ENCODE results near the gene SELENOI.
"Not testable (repeated sequence)": the region's sequence is repeated elsewhere in the genome, so short reads cannot be mapped to it uniquely, and the experiment has no call there.

The SELENOI gene

DNA sequence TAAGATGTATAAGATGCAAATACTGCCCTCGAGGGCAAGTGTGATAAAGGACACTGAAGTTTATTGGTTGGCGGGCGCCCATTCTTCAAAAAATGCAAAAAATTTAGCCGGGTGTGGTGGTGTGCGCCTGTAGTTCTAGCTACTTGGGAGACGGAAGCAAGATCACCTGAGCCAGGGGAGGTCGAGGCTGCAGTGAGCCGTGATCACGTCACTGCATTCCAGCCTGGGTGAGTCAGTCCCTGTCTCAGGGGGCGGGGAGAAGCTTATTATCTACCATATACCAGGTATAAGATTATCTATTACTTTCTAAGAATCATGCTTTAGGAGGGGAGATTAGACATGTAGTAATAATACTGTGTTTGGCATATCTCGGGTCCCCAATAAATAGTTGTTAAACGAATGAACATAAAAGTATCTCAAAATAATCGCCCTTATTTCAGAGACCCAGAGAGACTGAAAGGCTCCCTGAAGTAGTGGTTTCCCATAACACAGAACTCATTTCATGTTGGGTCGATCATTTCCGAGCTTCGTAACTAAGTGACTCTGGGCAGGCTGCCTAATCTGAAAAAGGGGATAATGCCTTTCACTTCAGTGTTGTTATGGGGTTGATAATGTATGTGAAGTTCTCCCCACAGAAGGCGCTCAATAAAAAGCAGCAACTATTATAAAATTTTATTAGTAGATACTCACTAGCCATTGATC, 1.2 kb upstream of the SELENOI start:
- Histone ChIP-seq H3K4me3 (ENCODE audit: low read length) (peak overlapping the region; percentile 85; the same call in 1 of the 2 replicates), H3K27ac (ENCODE audit: low read length) (no peak overlapping the region), H3K9me3 (ENCODE audit: control insufficient read depth, insufficient read depth, low read length) (no peaks in the 10 kb centered on the region), H3K36me3 (ENCODE audit: control insufficient read depth, insufficient read depth, low read length) (no peaks in the 10 kb centered on the region), H3K4me1 (ENCODE audit: control insufficient read depth, insufficient read depth, low read length) (0 out of 2 replicates have a peak, but pooled peaks cover 2% of the 10 kb centered on the region), H3K27me3 (ENCODE audit: control insufficient read depth, insufficient read depth, low read length) (no peaks in the 10 kb centered on the region)
- no CpG with 5 or more reads among the region's 17 CpGs for WGBS (ENCODE audit: insufficient coverage, insufficient read length)
- DNase-seq (ENCODE audit: low read depth, low spot score), result no peak

DNA sequence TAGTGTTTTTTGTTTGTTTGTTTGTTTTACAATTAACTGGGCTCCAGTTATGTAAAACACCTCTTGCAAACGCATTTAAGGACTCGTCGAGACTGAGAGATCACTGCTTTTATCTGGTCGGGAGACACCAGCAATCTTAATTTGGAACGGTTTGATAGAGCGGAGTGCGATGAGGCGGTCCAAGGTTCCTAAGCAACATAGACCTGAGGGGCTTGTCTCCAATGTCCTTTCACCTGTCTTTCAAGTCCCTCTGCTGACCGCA, 729 bp upstream of the SELENOI start:
- Histone ChIP-seq H3K4me1 (ENCODE audit: control insufficient read depth, insufficient read depth, low read length) (0 out of 2 replicates have a peak, but pooled peaks cover 2% of the 10 kb centered on the region), H3K4me3 (ENCODE audit: low read length) (peak overlapping the region; percentile 85; the same call in 1 of the 2 replicates), H3K9me3 (ENCODE audit: control insufficient read depth, insufficient read depth, low read length) (no peaks in the 10 kb centered on the region), H3K36me3 (ENCODE audit: control insufficient read depth, insufficient read depth, low read length) (no peaks in the 10 kb centered on the region), H3K27me3 (ENCODE audit: control insufficient read depth, insufficient read depth, low read length) (no peaks in the 10 kb centered on the region), H3K27ac (ENCODE audit: low read length) (no peak overlapping the region)
- WGBS (ENCODE audit: insufficient coverage, insufficient read length), result no CpG with 5 or more reads among the region's 9 CpGs
- no peak for DNase-seq (ENCODE audit: low read depth, low spot score)

DNA sequence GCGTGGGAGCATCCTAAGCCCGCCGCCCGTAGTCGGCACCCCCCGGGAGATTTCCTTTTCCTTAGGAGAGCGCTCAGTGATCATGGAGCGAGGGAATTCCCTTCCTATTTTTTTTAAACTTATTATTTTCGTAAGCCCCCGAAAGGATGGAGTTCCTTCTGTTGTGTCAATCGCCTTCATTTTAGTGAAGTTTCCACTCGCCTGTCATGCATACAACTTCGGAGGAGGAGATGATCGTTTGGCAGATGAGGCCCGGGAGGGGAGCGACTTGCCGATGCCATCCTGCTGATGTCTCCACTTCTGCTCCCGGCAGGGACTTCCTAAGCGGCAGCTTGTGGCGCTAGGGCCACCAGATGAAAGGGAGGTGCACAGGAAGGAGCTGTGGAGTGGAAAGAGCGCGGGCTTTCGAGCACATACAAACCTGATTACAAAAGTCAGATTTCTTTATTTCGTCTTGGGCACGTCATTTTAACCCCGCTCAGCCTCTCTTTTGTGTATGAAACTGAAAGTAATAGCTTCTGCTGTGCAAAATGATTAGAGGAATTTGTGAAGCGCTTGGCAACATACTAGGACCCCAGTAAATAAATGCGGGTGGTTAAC, 611 bp downstream of the SELENOI start, which contains the start of gene ADGRF3:
Gene ADGRF3, minus strand, starts transcription at position 336 of the 600 bp plus-strand sequence. CDS start 555 bp downstream, outside the sequence.
- DNase-seq (ENCODE audit: low read depth, low spot score), result no peak
- no CpG with 5 or more reads among the region's 28 CpGs for WGBS (ENCODE audit: insufficient coverage, insufficient read length)
- H3K4me1 ChIP-seq (ENCODE audit: control insufficient read depth, insufficient read depth, low read length), result 0 out of 2 replicates have a peak, but pooled peaks cover 2% of the 10 kb centered on the region

DNA sequence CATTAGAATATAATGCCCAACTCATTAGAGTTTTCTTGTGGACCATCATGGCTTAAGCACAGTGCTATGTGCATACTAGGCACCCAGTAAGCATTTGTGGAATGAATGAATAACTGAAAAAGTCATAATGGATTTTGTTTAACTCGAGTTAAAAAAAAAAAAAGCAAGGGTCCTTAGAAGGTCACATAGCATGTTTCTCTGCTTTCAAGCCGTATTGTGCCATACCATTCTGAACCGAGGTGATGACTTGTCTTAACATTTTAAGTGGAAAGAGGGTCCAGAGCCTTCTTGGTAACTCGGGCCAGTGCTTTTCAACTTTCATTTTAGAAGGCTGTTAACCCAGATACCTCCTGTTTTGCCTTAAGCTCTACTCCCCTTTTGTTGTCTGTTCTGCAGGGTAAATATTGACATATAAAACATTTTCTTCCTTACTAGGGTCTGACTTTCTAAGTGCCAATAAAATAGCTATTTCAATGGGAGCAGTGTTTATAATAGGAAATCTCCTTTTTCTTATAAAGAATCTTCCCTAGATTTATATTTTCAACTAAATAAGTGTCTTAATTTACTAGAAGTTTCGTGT, 1.4 kb downstream of the SELENOI start:
- no peak overlapping the region for H3K27ac ChIP-seq (ENCODE audit: low read length)
- no peak for DNase-seq (ENCODE audit: low read depth, low spot score)
- H3K36me3 ChIP-seq (ENCODE audit: control insufficient read depth, insufficient read depth, low read length), result no peaks in the 10 kb centered on the region
- H3K9me3 ChIP-seq (ENCODE audit: control insufficient read depth, insufficient read depth, low read length), result no peaks in the 10 kb centered on the region
- H3K27me3 ChIP-seq (ENCODE audit: control insufficient read depth, insufficient read depth, low read length), result no peaks in the 10 kb centered on the region
- 0 out of 2 replicates have a peak, but pooled peaks cover 2% of the 10 kb centered on the region for H3K4me1 ChIP-seq (ENCODE audit: control insufficient read depth, insufficient read depth, low read length)
- H3K4me3 ChIP-seq (ENCODE audit: low read length), result peak overlapping the region; percentile 85; the same call in 1 of the 2 replicates
- WGBS (ENCODE audit: insufficient coverage, insufficient read length), result no CpG with 5 or more reads among the region's 5 CpGs

More for the DNA sequence above, 611 bp downstream of the SELENOI start, which contains the start of gene ADGRF3:
- Histone ChIP-seq H3K9me3 (ENCODE audit: control insufficient read depth, insufficient read depth, low read length) (no peaks in the 10 kb centered on the region), H3K36me3 (ENCODE audit: control insufficient read depth, insufficient read depth, low read length) (no peaks in the 10 kb centered on the region), H3K27ac (ENCODE audit: low read length) (no peak within 1 kb of the TSS), H3K27me3 (ENCODE audit: control insufficient read depth, insufficient read depth, low read length) (no peaks in the 10 kb centered on the region), H3K4me3 (ENCODE audit: low read length) (peak within 1 kb of the TSS; percentile 85)

- Histone ChIP-seq H3K4me3 (ENCODE audit: low read length) (no peak overlapping the region), H3K27me3 (ENCODE audit: control insufficient read depth, insufficient read depth, low read length) (no peaks in the 10 kb centered on the region), H3K9me3 (ENCODE audit: control insufficient read depth, insufficient read depth, low read length) (no peaks in the 10 kb centered on the region), H3K4me1 (ENCODE audit: control insufficient read depth, insufficient read depth, low read length) (0 out of 2 replicates have a peak, but pooled peaks cover 2% of the 10 kb centered on the region), H3K27ac (ENCODE audit: low read length) (no peak overlapping the region), H3K36me3 (ENCODE audit: control insufficient read depth, insufficient read depth, low read length) (no peaks in the 10 kb centered on the region)
- no peak for DNase-seq (ENCODE audit: low read depth, low spot score)
- no CpG with 5 or more reads among the region's 3 CpGs for WGBS (ENCODE audit: insufficient coverage, insufficient read length)
Observed at GRCh38 chr2:26349690-26350089, 3.7 kb downstream of the SELENOI start.

DNA sequence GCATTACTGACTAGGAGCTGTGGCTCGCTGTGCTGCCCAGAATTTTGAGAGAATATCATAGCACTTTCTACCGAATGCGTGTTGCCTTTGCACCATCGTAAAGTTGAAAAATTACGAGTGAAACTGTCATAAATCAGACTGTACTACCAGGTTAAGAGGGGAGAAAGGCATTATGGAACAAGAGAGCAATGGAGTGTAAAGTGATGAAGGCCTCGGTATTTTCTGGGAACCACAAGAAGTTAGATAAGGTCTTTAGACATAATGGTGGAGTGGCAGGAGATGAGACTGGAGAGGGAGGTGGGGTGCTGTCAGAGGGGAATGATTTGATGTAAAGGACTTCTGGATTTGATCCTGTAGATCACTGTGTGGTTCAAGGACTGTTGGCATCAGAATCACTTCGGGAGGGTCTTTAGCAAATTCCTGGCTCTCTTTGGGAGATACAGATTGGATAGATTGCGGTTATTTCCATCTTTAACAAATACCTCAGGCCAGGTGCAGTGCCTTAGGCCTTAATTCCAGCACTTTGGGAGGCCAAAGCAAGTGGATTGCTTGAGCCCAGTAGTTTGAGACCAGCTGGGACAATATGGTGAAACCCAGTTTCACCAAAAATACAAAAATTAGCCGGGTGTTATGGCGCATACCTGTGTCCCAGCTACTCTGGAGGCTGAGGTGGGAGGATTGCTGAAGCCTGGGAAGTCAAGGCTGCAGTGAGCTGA, 5.6 kb downstream of the SELENOI start:
- Histone ChIP-seq H3K36me3 (ENCODE audit: control insufficient read depth, insufficient read depth, low read length) (no peaks in the 10 kb centered on the region), H3K9me3 (ENCODE audit: control insufficient read depth, insufficient read depth, low read length) (no peaks in the 10 kb centered on the region), H3K27me3 (ENCODE audit: control insufficient read depth, insufficient read depth, low read length) (no peaks in the 10 kb centered on the region), H3K27ac (ENCODE audit: low read length) (no peak overlapping the region), H3K4me3 (ENCODE audit: low read length) (no peak overlapping the region), H3K4me1 (ENCODE audit: control insufficient read depth, insufficient read depth, low read length) (0 out of 2 replicates have a peak, but pooled peaks cover 2% of the 10 kb centered on the region)
- no peak for DNase-seq (ENCODE audit: low read depth, low spot score)
- no CpG with 5 or more reads among the region's 10 CpGs for WGBS (ENCODE audit: insufficient coverage, insufficient read length)

GRCh38 chr2:26352892-26353291, 6.9 kb downstream of the SELENOI start:
- H3K4me1 ChIP-seq (ENCODE audit: control insufficient read depth, insufficient read depth, low read length), result no peaks in the 10 kb centered on the region
- no peak overlapping the region for H3K27ac ChIP-seq (ENCODE audit: low read length)

GRCh38 chr2:26354469-26354868, 8.5 kb downstream of the SELENOI start:
- no CpG with 5 or more reads among the region's 16 CpGs for WGBS (ENCODE audit: insufficient coverage, insufficient read length)
- H3K27ac ChIP-seq (ENCODE audit: low read length); H3K27me3 ChIP-seq (ENCODE audit: control insufficient read depth, insufficient read depth, low read length); H3K9me3 ChIP-seq (ENCODE audit: control insufficient read depth, insufficient read depth, low read length); H3K4me3 ChIP-seq (ENCODE audit: low read length); H3K4me1 ChIP-seq (ENCODE audit: control insufficient read depth, insufficient read depth, low read length); DNase-seq (ENCODE audit: low read depth, low spot score); H3K36me3 ChIP-seq (ENCODE audit: control insufficient read depth, insufficient read depth, low read length): not testable (repeated sequence)

More at GRCh38 chr2:26352892-26353291, 6.9 kb downstream of the SELENOI start:
- no CpG with 5 or more reads among the region's 1 CpG for WGBS (ENCODE audit: insufficient coverage, insufficient read length)
- Histone ChIP-seq H3K36me3 (ENCODE audit: control insufficient read depth, insufficient read depth, low read length) (no peaks in the 10 kb centered on the region), H3K4me3 (ENCODE audit: low read length) (no peak overlapping the region), H3K9me3 (ENCODE audit: control insufficient read depth, insufficient read depth, low read length) (no peaks in the 10 kb centered on the region), H3K27me3 (ENCODE audit: control insufficient read depth, insufficient read depth, low read length) (no peaks in the 10 kb centered on the region)
- DNase-seq (ENCODE audit: low read depth, low spot score), result no peak

DNA sequence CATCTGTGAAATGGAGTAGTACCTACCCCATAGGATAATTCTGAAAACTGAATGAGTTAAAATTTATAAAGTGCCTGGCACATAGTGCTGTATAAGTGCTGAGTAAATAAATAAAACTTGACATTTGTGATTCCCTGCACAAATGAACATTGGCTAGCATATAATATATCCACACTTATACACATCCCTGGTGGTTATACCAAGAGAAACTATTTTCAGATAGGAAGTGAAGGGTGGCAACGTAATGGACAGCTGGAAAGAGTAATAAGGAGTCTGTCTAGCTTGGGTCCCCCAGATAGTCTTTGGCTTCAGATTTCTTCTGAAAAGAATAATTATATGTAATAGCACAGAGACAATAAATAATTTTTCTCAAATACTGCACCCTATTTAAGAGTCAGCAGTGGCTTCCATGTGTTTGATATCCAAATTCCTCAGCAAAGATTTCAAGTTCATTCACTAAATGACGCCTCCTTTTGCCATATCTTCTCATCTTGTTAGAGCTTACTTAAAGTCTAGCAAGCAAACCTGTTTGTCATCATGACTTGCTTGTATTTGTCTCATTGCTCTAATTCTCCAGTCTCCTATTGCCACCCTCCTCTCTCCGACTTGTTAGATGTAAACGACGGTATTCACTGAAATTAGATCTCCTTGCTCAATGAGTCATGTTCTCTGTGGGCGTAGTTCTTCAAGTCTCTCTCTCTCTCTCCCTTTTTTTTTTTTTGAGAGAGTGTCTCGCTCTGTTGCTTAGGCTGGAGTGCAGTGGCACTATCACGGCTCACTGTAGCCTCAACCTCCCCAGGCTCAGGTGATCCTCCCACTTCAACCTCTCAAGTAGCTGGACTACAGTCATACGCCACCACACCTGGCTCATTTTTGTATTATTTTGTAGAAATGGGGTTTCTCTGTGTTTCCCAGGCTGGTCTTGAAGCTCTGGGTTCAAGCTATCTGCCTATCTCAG, 9.4 kb downstream of the SELENOI start:
- no peak overlapping the region for H3K27ac ChIP-seq (ENCODE audit: low read length)
- no peaks in the 10 kb centered on the region for H3K36me3 ChIP-seq (ENCODE audit: control insufficient read depth, insufficient read depth, low read length)
- H3K4me3 ChIP-seq (ENCODE audit: low read length), result no peak overlapping the region
- WGBS (ENCODE audit: insufficient coverage, insufficient read length), result no CpG with 5 or more reads among the region's 9 CpGs
- no peak for DNase-seq (ENCODE audit: low read depth, low spot score)
- H3K9me3 ChIP-seq (ENCODE audit: control insufficient read depth, insufficient read depth, low read length), result no peaks in the 10 kb centered on the region
- no peaks in the 10 kb centered on the region for H3K27me3 ChIP-seq (ENCODE audit: control insufficient read depth, insufficient read depth, low read length)
- H3K4me1 ChIP-seq (ENCODE audit: control insufficient read depth, insufficient read depth, low read length), result no peaks in the 10 kb centered on the region
